ENCODE results near the gene JMJD8. TPM values are rescaled to one million over a fixed set of nuclear protein-coding genes. Genes with fewer than 3 reads are reported as not detected.

JMJD8 gene
- total and polyA plus RNA-seq, 10 donors: 24.9 to 58.7 (median 35.9) TPM

DNA sequence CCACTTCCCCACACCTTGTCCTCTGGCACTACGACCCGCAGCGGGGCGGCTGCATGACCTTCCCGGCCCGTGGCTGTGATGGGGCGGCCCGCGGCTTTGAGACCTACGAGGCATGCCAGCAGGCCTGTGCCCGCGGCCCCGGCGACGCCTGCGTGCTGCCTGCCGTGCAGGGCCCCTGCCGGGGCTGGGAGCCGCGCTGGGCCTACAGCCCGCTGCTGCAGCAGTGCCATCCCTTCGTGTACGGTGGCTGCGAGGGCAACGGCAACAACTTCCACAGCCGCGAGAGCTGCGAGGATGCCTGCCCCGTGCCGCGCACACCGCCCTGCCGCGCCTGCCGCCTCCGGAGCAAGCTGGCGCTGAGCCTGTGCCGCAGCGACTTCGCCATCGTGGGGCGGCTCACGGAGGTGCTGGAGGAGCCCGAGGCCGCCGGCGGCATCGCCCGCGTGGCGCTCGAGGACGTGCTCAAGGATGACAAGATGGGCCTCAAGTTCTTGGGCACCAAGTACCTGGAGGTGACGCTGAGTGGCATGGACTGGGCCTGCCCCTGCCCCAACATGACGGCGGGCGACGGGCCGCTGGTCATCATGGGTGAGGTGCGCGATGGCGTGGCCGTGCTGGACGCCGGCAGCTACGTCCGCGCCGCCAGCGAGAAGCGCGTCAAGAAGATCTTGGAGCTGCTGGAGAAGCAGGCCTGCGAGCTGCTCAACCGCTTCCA, 50.6 kb downstream of the JMJD8 start:
- no peak overlapping the region for H3K27ac ChIP-seq
- peak; percentile 81 for DNase-seq
- no peak overlapping the region for H3K4me3 ChIP-seq
- H3K27me3 ChIP-seq (replicated peaks in 1 of 7): peaks cover 0 to 13% (median 0%) of the 10 kb centered on the region in 7 donors
- TF ChIP-seq, protein P1, sequence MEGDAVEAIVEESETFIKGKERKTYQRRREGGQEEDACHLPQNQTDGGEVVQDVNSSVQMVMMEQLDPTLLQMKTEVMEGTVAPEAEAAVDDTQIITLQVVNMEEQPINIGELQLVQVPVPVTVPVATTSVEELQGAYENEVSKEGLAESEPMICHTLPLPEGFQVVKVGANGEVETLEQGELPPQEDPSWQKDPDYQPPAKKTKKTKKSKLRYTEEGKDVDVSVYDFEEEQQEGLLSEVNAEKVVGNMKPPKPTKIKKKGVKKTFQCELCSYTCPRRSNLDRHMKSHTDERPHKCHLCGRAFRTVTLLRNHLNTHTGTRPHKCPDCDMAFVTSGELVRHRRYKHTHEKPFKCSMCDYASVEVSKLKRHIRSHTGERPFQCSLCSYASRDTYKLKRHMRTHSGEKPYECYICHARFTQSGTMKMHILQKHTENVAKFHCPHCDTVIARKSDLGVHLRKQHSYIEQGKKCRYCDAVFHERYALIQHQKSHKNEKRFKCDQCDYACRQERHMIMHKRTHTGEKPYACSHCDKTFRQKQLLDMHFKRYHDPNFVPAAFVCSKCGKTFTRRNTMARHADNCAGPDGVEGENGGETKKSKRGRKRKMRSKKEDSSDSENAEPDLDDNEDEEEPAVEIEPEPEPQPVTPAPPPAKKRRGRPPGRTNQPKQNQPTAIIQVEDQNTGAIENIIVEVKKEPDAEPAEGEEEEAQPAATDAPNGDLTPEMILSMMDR (IDR thresholded peaks at IDR 0.05 in 8 of 11, conservative IDR thresholded peaks at IDR 0.05 in 3 of 11): no peak
- intact Hi-C loops (cut with DNase I; ENCODE audit: low total_unique reads): no loop called here
- H3K4me1 ChIP-seq: peaks cover 17 to 70% (median 48%) of the 10 kb centered on the region in 6 donors
- peaks cover 0 to 40% (median 22%) of the 10 kb centered on the region in 6 donors for H3K36me3 ChIP-seq
- H3K9me3 ChIP-seq: no peaks in the 10 kb centered on the region
- 95 to 98% (median 96%) methylated on average over 36 to 74 of the region's 74 CpGs for WGBS, 5 donors

DNA sequence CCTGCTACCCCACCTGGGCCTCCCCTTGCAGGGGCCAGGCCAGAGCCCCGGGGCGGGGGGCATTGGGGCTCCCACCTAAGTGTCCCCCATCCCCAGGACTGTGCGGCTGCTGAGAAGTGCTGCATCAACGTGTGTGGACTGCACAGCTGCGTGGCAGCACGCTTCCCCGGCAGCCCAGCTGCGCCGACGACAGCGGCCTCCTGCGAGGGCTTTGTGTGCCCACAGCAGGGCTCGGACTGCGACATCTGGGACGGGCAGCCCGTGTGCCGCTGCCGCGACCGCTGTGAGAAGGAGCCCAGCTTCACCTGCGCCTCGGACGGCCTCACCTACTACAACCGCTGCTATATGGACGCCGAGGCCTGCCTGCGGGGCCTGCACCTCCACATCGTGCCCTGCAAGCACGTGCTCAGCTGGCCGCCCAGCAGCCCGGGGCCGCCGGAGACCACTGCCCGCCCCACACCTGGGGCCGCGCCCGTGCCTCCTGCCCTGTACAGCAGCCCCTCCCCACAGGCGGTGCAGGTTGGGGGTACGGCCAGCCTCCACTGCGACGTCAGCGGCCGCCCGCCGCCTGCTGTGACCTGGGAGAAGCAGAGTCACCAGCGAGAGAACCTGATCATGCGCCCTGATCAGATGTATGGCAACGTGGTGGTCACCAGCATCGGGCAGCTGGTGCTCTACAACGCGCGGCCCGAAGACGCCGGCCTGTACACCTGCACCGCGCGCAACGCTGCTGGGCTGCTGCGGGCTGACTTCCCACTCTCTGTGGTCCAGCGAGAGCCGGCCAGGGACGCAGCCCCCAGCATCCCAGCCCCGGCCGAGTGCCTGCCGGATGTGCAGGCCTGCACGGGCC, 51.4 kb downstream of the JMJD8 start:
- TF ChIP-seq POLR2AphosphoS5 (IDR thresholded peaks at IDR 0.05): peak in 1 of 3 donors; percentile 40
- TF ChIP-seq, protein P1 (IDR thresholded peaks at IDR 0.05 in 8 of 11, conservative IDR thresholded peaks at IDR 0.05 in 3 of 11): no peak
- peaks cover 12 to 64% (median 42%) of the 10 kb centered on the region in 6 donors for H3K4me1 ChIP-seq
- H3K9me3 ChIP-seq: no peaks in the 10 kb centered on the region
- no peak overlapping the region for H3K4me3 ChIP-seq
- 92 to 97% (median 95%) methylated on average over 5 to 67 of the region's 67 CpGs for WGBS, 5 donors
- peaks cover 0 to 13% (median 0%) of the 10 kb centered on the region in 7 donors for H3K27me3 ChIP-seq (replicated peaks in 1 of 7)
- intact Hi-C loops (cut with DNase I; ENCODE audit: low total_unique reads): no loop called here
- no peak overlapping the region for H3K27ac ChIP-seq
- DNase-seq: no peak
- peaks cover 0 to 48% (median 29%) of the 10 kb centered on the region in 6 donors for H3K36me3 ChIP-seq

DNA sequence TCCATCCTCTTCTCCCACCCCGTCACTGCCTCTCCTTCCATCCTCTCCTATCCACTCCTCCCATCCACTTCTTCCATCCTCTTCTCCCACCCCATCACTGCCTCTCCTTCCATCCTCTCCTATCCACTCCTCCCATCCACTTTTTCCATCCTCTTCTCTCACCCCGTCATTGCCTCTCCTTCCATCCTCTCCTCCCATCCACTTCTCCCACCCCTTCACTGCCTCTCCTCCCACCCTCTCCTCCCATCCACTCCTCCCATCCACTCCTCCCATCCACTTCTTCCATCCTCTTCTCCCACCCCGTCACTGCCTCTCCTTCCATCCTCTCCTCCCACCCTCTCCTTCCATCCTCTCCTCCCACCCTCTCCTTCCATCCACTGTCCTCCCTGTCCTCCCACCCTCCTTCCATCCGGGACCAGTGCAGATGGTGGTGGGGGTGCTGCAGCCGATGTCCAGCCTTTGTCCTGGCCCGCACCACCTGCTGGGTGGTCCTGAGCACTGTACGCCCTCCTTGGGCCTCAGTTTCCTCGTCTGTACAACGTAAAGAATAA, 52.3 kb downstream of the JMJD8 start:
- no peak for TF ChIP-seq POLR2A (IDR thresholded peaks at IDR 0.05)
- TF ChIP-seq POLR2AphosphoS5 (IDR thresholded peaks at IDR 0.05): peak in 1 of 3 donors; percentile 14
- Histone ChIP-seq H3K27me3 (replicated peaks in 1 of 7) (peaks cover 0 to 13% (median 0%) of the 10 kb centered on the region in 7 donors), H3K4me1 (peaks cover 9 to 58% (median 36%) of the 10 kb centered on the region in 6 donors), H3K27ac (no peak overlapping the region), H3K9me3 (no peaks in the 10 kb centered on the region), H3K4me3 (no peak overlapping the region), H3K36me3 (peaks cover 0 to 57% (median 35%) of the 10 kb centered on the region in 6 donors)
- DNase-seq: no peak
- whole genome bisulfite sequencing, 5 donors: 65 to 77% (median 73%) methylated on average over 9 of the region's 9 CpGs
- intact Hi-C loops (cut with DNase I; ENCODE audit: low total_unique reads): no loop called here

Other genes with a start within 250 kb of the JMJD8 start
- gene CAPN15, start 156.6 kb downstream of the JMJD8 start, total RNA-seq: 10 to 100 TPM; 48.1 to 71.7 (median 63.9) TPM
- gene CAPN15, start 156.6 kb downstream of the JMJD8 start, polyA plus RNA-seq: 10 to 100 TPM; 25.8 to 65.0 (median 36.4) TPM
- gene PRR35, start 123.9 kb downstream of the JMJD8 start, total RNA-seq: not detected
- gene PRR35, start 123.9 kb downstream of the JMJD8 start, polyA plus RNA-seq: not detected
- gene NHLRC4, start 117.3 kb downstream of the JMJD8 start, total RNA-seq: 1 to 10 TPM; 1.5 to 8.8 (median 4.5) TPM
- 1 to 10 TPM; 2.7 to 4.7 (median 3.6) TPM for gene NHLRC4, start 117.3 kb downstream of the JMJD8 start, polyA plus RNA-seq
- gene PIGQ, start 114.4 kb downstream of the JMJD8 start, total RNA-seq: 10 to 100 TPM; 36.1 to 42.7 (median 39.2) TPM
- gene PIGQ, start 114.4 kb downstream of the JMJD8 start, polyA plus RNA-seq: 10 to 100 TPM; 20.7 to 70.5 (median 42.2) TPM
- 10 to 100 TPM; 12.9 to 21.6 (median 15.3) TPM for gene RAB40C, start 94.3 kb downstream of the JMJD8 start, total RNA-seq
- gene RAB40C, start 94.3 kb downstream of the JMJD8 start, polyA plus RNA-seq: 10 to 100 TPM in 2 of 3 donors, 1 to 10 TPM in 1; 8.1 to 20.9 (median 11.0) TPM
- 1 to 10 TPM in 3 of 7 donors, under 1 TPM in 4; 0.49 to 1.5 (median 0.95) TPM for gene WFIKKN1, start 53.3 kb downstream of the JMJD8 start, total RNA-seq
- 1 to 10 TPM in 1 of 3 donors, under 1 TPM in 2; 0.15 to 1.8 (median 0.30) TPM for gene WFIKKN1, start 53.3 kb downstream of the JMJD8 start, polyA plus RNA-seq
- 10 to 100 TPM; 39.6 to 78.4 (median 46.0) TPM for gene METTL26, start 48.0 kb downstream of the JMJD8 start, total RNA-seq
- 100 to 1,000 TPM; 114 to 165 (median 133) TPM for gene METTL26, start 48.0 kb downstream of the JMJD8 start, polyA plus RNA-seq
- gene MCRIP2, start 42.5 kb downstream of the JMJD8 start, total RNA-seq: 10 to 100 TPM; 23.6 to 45.8 (median 36.1) TPM
- gene MCRIP2, start 42.5 kb downstream of the JMJD8 start, polyA plus RNA-seq: 100 to 1,000 TPM in 1 of 3 donors, 10 to 100 TPM in 2; 56.5 to 106 (median 80.8) TPM
- gene WDR90, start 35.0 kb downstream of the JMJD8 start, total RNA-seq: 10 to 100 TPM in 6 of 7 donors, 1 to 10 TPM in 1; 7.9 to 30.2 (median 16.7) TPM
- 10 to 100 TPM; 10.3 to 25.1 (median 22.1) TPM for gene WDR90, start 35.0 kb downstream of the JMJD8 start, polyA plus RNA-seq
- 100 to 1,000 TPM in 5 of 7 donors, 10 to 100 TPM in 2; 71.3 to 152 (median 131) TPM for gene RHOT2, start 16.2 kb downstream of the JMJD8 start, total RNA-seq
- gene RHOT2, start 16.2 kb downstream of the JMJD8 start, polyA plus RNA-seq: 100 to 1,000 TPM; 139 to 309 (median 245) TPM
- 1 to 10 TPM in 2 of 7 donors, under 1 TPM in 5; 0.37 to 2.0 (median 0.69) TPM for gene RHBDL1, start 8.7 kb downstream of the JMJD8 start, total RNA-seq
- under 1 TPM; 0.43 to 0.80 (median 0.61) TPM for gene RHBDL1, start 8.7 kb downstream of the JMJD8 start, polyA plus RNA-seq
- 100 to 1,000 TPM in 1 of 7 donors, 10 to 100 TPM in 6; 68.9 to 101 (median 79.3) TPM for gene STUB1, start 3.9 kb downstream of the JMJD8 start, total RNA-seq
- gene STUB1, start 3.9 kb downstream of the JMJD8 start, polyA plus RNA-seq: 100 to 1,000 TPM; 102 to 160 (median 107) TPM
- gene WDR24, start 6.1 kb upstream of the JMJD8 start, total RNA-seq: 10 to 100 TPM; 12.5 to 17.3 (median 15.5) TPM
- gene WDR24, start 6.1 kb upstream of the JMJD8 start, polyA plus RNA-seq: 10 to 100 TPM in 1 of 3 donors, 1 to 10 TPM in 2; 6.5 to 11.4 (median 7.7) TPM
- gene FBXL16, start 21.5 kb upstream of the JMJD8 start, total RNA-seq: 1 to 10 TPM in 6 of 7 donors, under 1 TPM in 1; 0.98 to 2.6 (median 2.0) TPM
- 1 to 10 TPM in 2 of 3 donors, under 1 TPM in 1; 0.48 to 1.1 (median 1.0) TPM for gene FBXL16, start 21.5 kb upstream of the JMJD8 start, polyA plus RNA-seq
- 10 to 100 TPM in 5 of 7 donors, 1 to 10 TPM in 2; 7.2 to 20.2 (median 12.8) TPM for gene METRN, start 30.8 kb upstream of the JMJD8 start, total RNA-seq
- gene METRN, start 30.8 kb upstream of the JMJD8 start, polyA plus RNA-seq: 10 to 100 TPM; 15.6 to 31.9 (median 30.4) TPM
- gene ANTKMT, start 36.8 kb upstream of the JMJD8 start, total RNA-seq: 10 to 100 TPM; 28.6 to 40.9 (median 36.4) TPM
- 10 to 100 TPM; 49.9 to 77.2 (median 63.4) TPM for gene ANTKMT, start 36.8 kb upstream of the JMJD8 start, polyA plus RNA-seq
- gene CCDC78, start 42.1 kb upstream of the JMJD8 start, total RNA-seq: 10 to 100 TPM in 1 of 7 donors, 1 to 10 TPM in 6; 2.9 to 11.9 (median 6.3) TPM
- 10 to 100 TPM; 12.0 to 23.7 (median 13.9) TPM for gene CCDC78, start 42.1 kb upstream of the JMJD8 start, polyA plus RNA-seq
- 10 to 100 TPM in 6 of 7 donors, 1 to 10 TPM in 1; 7.7 to 25.8 (median 17.6) TPM for gene HAGHL, start 42.8 kb upstream of the JMJD8 start, total RNA-seq
- 10 to 100 TPM; 25.7 to 75.8 (median 32.5) TPM for gene HAGHL, start 42.8 kb upstream of the JMJD8 start, polyA plus RNA-seq
- gene CIAO3, start 56.7 kb upstream of the JMJD8 start, total RNA-seq: 10 to 100 TPM; 24.9 to 60.2 (median 39.5) TPM
- 10 to 100 TPM; 34.1 to 80.4 (median 37.7) TPM for gene CIAO3, start 56.7 kb upstream of the JMJD8 start, polyA plus RNA-seq
- under 1 TPM in 3 of 7 donors, not detected in 4; 0.32 to 0.70 (median 0.51) TPM for gene MSLN, start 76.4 kb upstream of the JMJD8 start, total RNA-seq
- 1 to 10 TPM in 1 of 3 donors, under 1 TPM in 2; 0.22 to 1.1 (median 0.26) TPM for gene MSLN, start 76.4 kb upstream of the JMJD8 start, polyA plus RNA-seq
- 10 to 100 TPM; 18.8 to 28.7 (median 22.0) TPM for gene RPUSD1, start 104.0 kb upstream of the JMJD8 start, total RNA-seq
- gene RPUSD1, start 104.0 kb upstream of the JMJD8 start, polyA plus RNA-seq: 10 to 100 TPM; 17.9 to 34.2 (median 19.9) TPM
- 10 to 100 TPM in 6 of 7 donors, 1 to 10 TPM in 1; 8.9 to 30.2 (median 18.5) TPM for gene CHTF18, start 104.3 kb upstream of the JMJD8 start, total RNA-seq
- 10 to 100 TPM; 23.6 to 55.0 (median 32.3) TPM for gene CHTF18, start 104.3 kb upstream of the JMJD8 start, polyA plus RNA-seq
- gene GNG13, start 116.4 kb upstream of the JMJD8 start, total RNA-seq: not detected
- not detected for gene GNG13, start 116.4 kb upstream of the JMJD8 start, polyA plus RNA-seq

Data from spleen (tissue), 11 donors.